Measurements from ENCODE around the gene GYPE. TPM values are rescaled to one million over a fixed set of nuclear protein-coding genes. Genes with fewer than 3 reads are reported as not detected.
"Not testable (repeated sequence)": the region's sequence is repeated elsewhere in the genome, so short reads cannot be mapped to it uniquely, and the experiment has no call there.

GYPE gene
- total and polyA plus RNA-seq, 3 donors from 2014 or later = 0.62 to 1.2 TPM; not detected in 1

GRCh38 chr4:143883529-143883928 lies 21.8 kb downstream of the GYPE start:
- H3K4me1 ChIP-seq = no peaks in the 10 kb centered on the region
- TF ChIP-seq CTCF (IDR thresholded peaks at IDR 0.05) (no peak), POLR2A (IDR thresholded peaks at IDR 0.05) (no peak)
- no peaks in the 10 kb centered on the region for H3K9me3 ChIP-seq
- DNase-seq = no peak
- no peak overlapping the region for H3K27ac ChIP-seq
- intact Hi-C loops (cut with DNase I; ENCODE audit: low total_unique reads) = no loop called here
- H3K36me3 ChIP-seq (ENCODE audit: low read depth, missing control alignments) = no peaks in the 10 kb centered on the region
- H3K27me3 ChIP-seq = no peaks in the 10 kb centered on the region
- H3K4me3 ChIP-seq = no peak overlapping the region

GRCh38 chr4:143882892-143883291 lies 22.5 kb downstream of the GYPE start:
- Histone ChIP-seq H3K4me1 (no peaks in the 10 kb centered on the region), H3K27ac (no peak overlapping the region), H3K27me3 (no peaks in the 10 kb centered on the region), H3K36me3 (ENCODE audit: low read depth, missing control alignments) (no peaks in the 10 kb centered on the region), H3K4me3 (no peak overlapping the region), H3K9me3 (no peaks in the 10 kb centered on the region)
- no peak for DNase-seq
- TF ChIP-seq CTCF (IDR thresholded peaks at IDR 0.05) (no peak), POLR2A (IDR thresholded peaks at IDR 0.05) (no peak)
- 78 to 81% methylated on average over 4 of the region's 4 CpGs for WGBS, 2 donors
- intact Hi-C loops (cut with DNase I; ENCODE audit: low total_unique reads) = no loop called here

GRCh38 chr4:143879561-143879960 lies 25.8 kb downstream of the GYPE start:
- H3K36me3 ChIP-seq (ENCODE audit: low read depth, missing control alignments); intact Hi-C loops (cut with DNase I; ENCODE audit: low total_unique reads); H3K4me1 ChIP-seq; H3K27me3 ChIP-seq; DNase-seq; H3K9me3 ChIP-seq; H3K27ac ChIP-seq; H3K4me3 ChIP-seq: not testable (repeated sequence)
- 57 to 58% methylated on average over 2 of the region's 2 CpGs for WGBS, 2 donors

GRCh38 chr4:143875357-143875756 lies 30.0 kb downstream of the GYPE start:
- DNase-seq; H3K9me3 ChIP-seq; H3K36me3 ChIP-seq (ENCODE audit: low read depth, missing control alignments); intact Hi-C loops (cut with DNase I; ENCODE audit: low total_unique reads); H3K27ac ChIP-seq; H3K4me3 ChIP-seq; H3K4me1 ChIP-seq; H3K27me3 ChIP-seq: not testable (repeated sequence)
- 70 to 87% methylated on average over 2 of the region's 2 CpGs for WGBS, 2 donors

- H3K9me3 ChIP-seq; H3K4me3 ChIP-seq; H3K27ac ChIP-seq; intact Hi-C loops (cut with DNase I; ENCODE audit: low total_unique reads); DNase-seq; H3K27me3 ChIP-seq; H3K4me1 ChIP-seq; H3K36me3 ChIP-seq (ENCODE audit: low read depth, missing control alignments): not testable (repeated sequence)
- WGBS, 2 donors = 67 to 72% methylated on average over 2 of the region's 3 CpGs
These were observed 34.7 kb downstream of the GYPE start for GRCh38 chr4:143870523-143871268.

- H3K27ac ChIP-seq; H3K27me3 ChIP-seq; H3K36me3 ChIP-seq (ENCODE audit: low read depth, missing control alignments); DNase-seq; H3K4me1 ChIP-seq; H3K4me3 ChIP-seq; H3K9me3 ChIP-seq; intact Hi-C loops (cut with DNase I; ENCODE audit: low total_unique reads): not testable (repeated sequence)
- WGBS, 2 donors = 76 to 85% methylated on average over 3 of the region's 3 CpGs
These were observed 35.4 kb downstream of the GYPE start for GRCh38 chr4:143869925-143870324.

GRCh38 chr4:143862716-143863115 lies 42.6 kb downstream of the GYPE start:
- H3K9me3 ChIP-seq; H3K4me1 ChIP-seq; H3K27me3 ChIP-seq; H3K4me3 ChIP-seq; intact Hi-C loops (cut with DNase I; ENCODE audit: low total_unique reads); H3K27ac ChIP-seq; DNase-seq; H3K36me3 ChIP-seq (ENCODE audit: low read depth, missing control alignments): not testable (repeated sequence)
- WGBS, 2 donors = 79 to 80% methylated on average over 1 of the region's 1 CpG
